HS-27A (cell line): ENCODE results near the gene ADAT3.
"Not testable (repeated sequence)": the region's sequence is repeated elsewhere in the genome, so short reads cannot be mapped to it uniquely, and the experiment has no call there.

Experiments used
- DNase-seq: peaks from one replicate; pipeline ENCODE4 v3.0.0-alpha.2; 2012; ENCODE audit warnings: low read depth, missing footprints

Gene ADAT3

GRCh38 chr19:1882786-1883692 is 22.2 kb upstream of the ADAT3 start:
- DNase-seq: no peak

DNA sequence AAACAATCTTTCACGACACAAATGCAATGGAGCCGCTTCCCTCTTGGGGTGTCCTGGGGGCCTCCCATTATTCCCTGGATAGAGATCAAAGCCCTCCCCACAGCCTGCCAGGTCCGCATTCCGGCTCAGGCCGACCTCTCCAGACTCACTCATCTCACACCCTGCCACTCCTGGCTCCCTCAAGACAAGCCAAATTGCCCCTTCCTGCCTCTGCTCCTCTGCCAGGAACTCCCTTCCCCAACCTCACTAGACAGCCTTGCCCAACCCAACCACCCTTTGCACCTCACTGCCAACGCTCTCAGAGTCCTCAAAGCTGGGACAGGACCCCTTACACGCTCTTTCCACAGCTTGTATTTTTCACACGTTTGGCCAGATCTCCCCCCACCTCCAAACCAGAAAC is 21.4 kb upstream of the ADAT3 start:
- no peak for DNase-seq

GRCh38 chr19:1884291-1884718 is 20.9 kb upstream of the ADAT3 start:
- no peak for DNase-seq

GRCh38 chr19:1884719-1885334 is 20.4 kb upstream of the ADAT3 start:
- no peak for DNase-seq

DNA sequence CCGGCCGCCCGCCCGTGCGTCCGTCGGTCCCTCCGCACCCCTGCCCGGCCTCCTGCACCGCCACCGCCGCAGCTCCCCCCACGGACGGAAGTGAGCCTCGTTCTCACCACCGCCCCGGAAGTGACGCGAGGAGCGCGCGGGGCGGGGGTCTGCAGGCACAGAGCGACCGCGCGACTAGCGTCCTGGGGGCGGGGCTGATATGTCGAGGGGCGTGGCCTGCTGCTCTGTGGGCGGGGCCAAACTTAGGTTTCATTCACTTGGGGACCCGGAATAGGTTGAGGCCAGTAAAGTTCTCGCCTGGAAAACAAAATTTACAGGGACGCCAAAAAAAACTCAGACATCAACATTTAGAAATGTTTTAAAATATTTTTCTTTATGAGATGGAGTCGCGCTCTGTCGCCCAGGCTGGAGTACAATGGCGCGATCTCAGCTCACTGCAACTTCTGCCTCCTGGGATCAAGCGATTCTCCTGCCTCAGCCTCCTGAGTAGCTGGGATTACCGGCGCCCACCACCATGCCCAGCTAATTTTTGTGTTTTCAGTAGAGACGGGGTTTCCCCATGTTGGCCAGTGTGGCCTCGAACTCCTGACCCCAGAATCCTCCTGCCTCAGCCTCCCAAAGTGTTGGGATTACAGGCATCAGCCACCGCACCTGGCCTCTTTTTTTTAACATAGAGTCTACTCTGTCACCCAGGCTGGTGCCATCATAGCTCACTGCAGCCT is 19.6 kb upstream of the ADAT3 start, which contains the start of gene ABHD17A:
Gene ABHD17A, minus strand, starts transcription at position 99 of the 722 bp plus-strand sequence. CDS start 3,930 bp downstream, outside the sequence.
- DNase-seq: not testable (repeated sequence)

GRCh38 chr19:1886360-1886759 is 18.8 kb upstream of the ADAT3 start:
- DNase-seq: not testable (repeated sequence)

- DNase-seq: no peak
Measured at GRCh38 chr19:1888385-1888784, 16.8 kb upstream of the ADAT3 start.

DNA sequence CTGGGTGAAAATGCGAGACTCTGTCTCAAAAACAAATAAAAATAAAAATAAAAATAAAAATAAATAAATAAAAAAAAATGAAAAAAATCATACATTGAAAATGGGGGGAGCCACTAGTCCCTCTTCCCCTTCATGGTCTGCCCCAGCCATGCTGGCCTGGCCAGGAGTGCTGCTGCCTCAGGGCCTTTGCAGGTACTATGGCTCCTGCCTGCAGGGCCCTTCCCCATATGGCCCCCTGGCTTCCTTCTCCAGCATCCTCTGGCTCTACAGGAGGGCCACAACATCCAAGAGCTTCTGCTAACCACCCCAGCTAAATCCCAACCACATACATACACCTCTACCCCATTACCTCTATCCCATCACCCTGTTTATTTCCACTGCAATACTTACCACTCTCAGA is 15.3 kb upstream of the ADAT3 start:
- DNase-seq: no peak

DNA sequence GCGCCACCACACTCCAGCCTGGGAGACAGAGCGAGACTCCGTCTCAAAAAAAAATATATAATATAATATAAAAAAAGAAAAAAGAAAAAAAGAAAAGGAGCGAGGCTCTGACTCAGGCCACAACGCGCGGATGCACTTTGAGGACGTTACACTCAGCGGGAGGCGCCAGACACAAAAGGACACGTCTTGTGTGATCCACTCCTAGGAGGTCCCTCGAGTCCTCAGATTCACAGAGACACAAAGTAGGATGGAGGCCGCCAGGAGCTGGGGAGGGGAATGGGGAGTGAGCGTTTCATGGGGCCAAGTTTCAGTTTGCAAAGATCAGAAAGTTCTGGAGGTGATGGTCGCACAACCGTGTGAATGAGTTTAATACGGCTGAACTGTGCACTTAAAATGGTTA is 11.4 kb upstream of the ADAT3 start:
- no peak for DNase-seq

- DNase-seq: no peak
Measured at GRCh38 chr19:1896508-1896907, 8.7 kb upstream of the ADAT3 start.

- no peak for DNase-seq
Measured at GRCh38 chr19:1901940-1902404, 3.2 kb upstream of the ADAT3 start.

GRCh38 chr19:1902923-1903322 is 2.3 kb upstream of the ADAT3 start:
- no peak for DNase-seq

DNA sequence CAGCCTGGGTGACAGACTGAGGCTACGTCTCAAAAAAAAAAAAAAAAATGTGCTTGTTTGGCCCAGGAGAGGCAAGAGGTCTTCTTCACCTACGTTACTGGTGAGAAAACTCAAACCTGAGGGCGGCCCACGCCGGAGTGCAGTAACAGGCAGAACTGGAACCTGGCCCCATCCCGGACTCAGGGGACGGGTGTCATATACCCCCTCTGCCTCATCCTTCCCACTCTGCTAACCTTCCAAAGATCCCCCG is 414 bp upstream of the ADAT3 start:
- no peak for DNase-seq

GRCh38 chr19:1905863-1906375 is 720 bp downstream of the ADAT3 start:
- DNase-seq: no peak

GRCh38 chr19:1906985-1907562 is 1.9 kb downstream of the ADAT3 start:
- DNase-seq: no peak

- no peak for DNase-seq
Measured at GRCh38 chr19:1907563-1908363, 2.6 kb downstream of the ADAT3 start.

GRCh38 chr19:1908364-1908678 is 3.1 kb downstream of the ADAT3 start:
- DNase-seq: no peak

GRCh38 chr19:1909761-1910080 is 4.5 kb downstream of the ADAT3 start:
- no peak for DNase-seq

DNA sequence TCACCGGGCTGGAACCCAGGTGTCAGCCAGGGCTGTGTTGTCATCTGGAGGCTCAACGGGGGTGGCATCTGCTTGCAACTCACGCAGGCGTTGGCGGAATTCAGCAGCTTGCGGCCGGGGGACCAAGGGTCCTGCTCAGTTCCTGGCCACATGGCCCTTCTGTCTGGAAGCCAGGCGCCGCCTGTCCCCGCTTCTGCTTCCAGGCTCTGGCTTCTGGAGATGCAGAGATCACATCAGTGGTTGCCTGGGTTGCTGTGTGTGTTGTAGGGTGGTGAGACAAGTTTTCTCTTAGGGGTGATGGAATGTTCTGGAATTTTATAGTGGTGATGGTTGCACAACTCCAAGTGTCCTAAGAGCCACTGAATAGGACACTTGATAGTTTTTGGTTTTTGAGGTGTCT is 5.0 kb downstream of the ADAT3 start:
- no peak for DNase-seq

- DNase-seq: no peak
Measured at GRCh38 chr19:1911098-1911497, 5.9 kb downstream of the ADAT3 start.

DNA sequence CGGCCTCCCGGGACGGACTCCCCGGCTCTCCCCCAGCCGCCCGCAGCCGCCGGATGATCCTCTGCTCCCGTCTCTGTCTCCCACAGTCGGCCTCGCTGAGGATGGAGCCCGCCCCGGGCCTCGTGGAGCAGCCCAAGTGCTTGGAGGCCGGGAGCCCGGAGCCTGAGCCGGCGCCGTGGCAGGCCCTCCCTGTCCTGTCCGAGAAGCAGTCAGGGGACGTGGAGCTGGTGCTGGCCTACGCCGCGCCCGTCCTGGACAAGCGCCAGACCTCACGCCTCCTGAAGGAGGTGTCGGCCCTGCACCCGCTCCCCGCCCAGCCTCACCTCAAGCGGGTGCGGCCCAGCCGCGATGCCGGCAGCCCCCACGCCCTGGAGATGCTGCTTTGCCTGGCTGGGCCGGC is 6.8 kb downstream of the ADAT3 start:
- DNase-seq: no peak
